Panc1 (cell line): ENCODE results near the gene EYS. TPM values are rescaled to one million over a fixed set of nuclear protein-coding genes. Genes with fewer than 3 reads are reported as not detected.

Source experiments
- ATAC-seq: fragments of 200-7000 bp; cut with Tn5 transposase; 2 replicates; pipeline ENCODE4 v1.9.1; 2020; ENCODE audit warnings: mild to moderate bottlenecking, moderate library complexity
- BruUV-seq: library from RNA; stranded (reverse); fragments of 400-500 nt; replicated peaks from 2 replicates; lab custom pipeline; 2021; lab: Mats Ljungman, UMichigan
- CTCF ChIA-PET: fragments of 300-600 bp; sonication (Branson Sonifier 250); formaldehyde crosslinking; loops from one replicate; lab custom pipeline; 2022; ENCODE audit warnings: antibody characterized with exemption; lab: Charles Lee
- POLR2A ChIA-PET: fragments of 300-600 bp; sonication (Branson Sonifier 250); formaldehyde crosslinking; loops from one replicate; lab custom pipeline; 2022; ENCODE audit warnings: antibody characterized with exemption; lab: Charles Lee
- DNase-seq: peaks from one replicate; pipeline ENCODE4 v3.0.0-alpha.2; 2010; ENCODE audit warnings: low read depth, low spot score
- H3K27ac ChIP-seq: 2 replicates; pipeline ENCODE4 v1.5.1; 2011; ENCODE audit warnings: mild to moderate bottlenecking, low read length, inconsistent platforms
- H3K27me3 ChIP-seq: fragments of 200-500 bp; sonication (Bioruptor generic); 2 replicates; pipeline ENCODE4 v1.6.0; 2014; ENCODE audit warnings: low read length, inconsistent platforms; ENCODE audit not compliant: control insufficient read depth, insufficient read depth
- H3K36me3 ChIP-seq: fragments of 200-500 bp; sonication (Bioruptor generic); 2 replicates; pipeline ENCODE4 v1.5.1; 2014; ENCODE audit warnings: inconsistent platforms, mild to moderate bottlenecking, low read length, moderate library complexity; ENCODE audit not compliant: control insufficient read depth, insufficient read depth
- H3K4me1 ChIP-seq: 2 replicates; pipeline ENCODE4 v1.5.1; 2011; ENCODE audit warnings: inconsistent platforms, mild to moderate bottlenecking, low read length, moderate library complexity; ENCODE audit not compliant: control insufficient read depth, insufficient read depth
- H3K4me3 ChIP-seq, 2 experiments: 2 replicates each; pipeline ENCODE4 v1.5.1; 2011 to 2012; ENCODE audit warnings: low read depth in 2 of 2, low read length in 2 of 2, mild to moderate bottlenecking in 2 of 2, inconsistent platforms in 1 of 2, moderate library complexity in 1 of 2
- H3K9me3 ChIP-seq: fragments of 200-500 bp; sonication (Bioruptor generic); 2 replicates; pipeline ENCODE4 v1.5.1; 2014; ENCODE audit warnings: low read depth, mild to moderate bottlenecking, inconsistent platforms, low read length, moderate library complexity; ENCODE audit not compliant: control insufficient read depth, insufficient read depth
- POLR2AphosphoS5 ChIP-seq: IDR thresholded peaks from 2 replicates; pipeline ENCODE4 v1.6.1; 2012; ENCODE audit warnings: mild to moderate bottlenecking, low read depth, low read length, moderate library complexity
- REST ChIP-seq, 2 experiments: IDR thresholded peaks; 2 replicates each; pipeline ENCODE4 v1.6.1; 2011 to 2012; ENCODE audit warnings: low read depth in 2 of 2, control low read depth in 1 of 2, low read length in 1 of 2, mild to moderate bottlenecking in 1 of 2, moderate library complexity in 1 of 2; ENCODE audit not compliant: insufficient read depth in 1 of 2
- SIN3A ChIP-seq: IDR thresholded peaks from 2 replicates; pipeline ENCODE4 v1.6.1; 2012; ENCODE audit warnings: low read depth, mild to moderate bottlenecking, low read length, moderate library complexity, borderline replicate concordance; ENCODE audit not compliant: insufficient read depth
- TCF7L2 ChIP-seq: IDR thresholded peaks from 2 replicates; pipeline ENCODE4 v1.6.1; 2011; ENCODE audit warnings: mild to moderate bottlenecking, low read depth, low read length, inconsistent platforms
- in situ Hi-C: cut with HindIII; loops from 2 replicates; pipeline ENCODE4 v1.10.0; 2016; ENCODE audit warnings: low sequenced_read_pairs, low pct_unique_long_range_greater_than_20kb
- intact Hi-C: fragments of 100-400 bp; cut with micrococcal nuclease; formaldehyde crosslinking; loops from one replicate; pipeline ENCODE4 v1.10.0; 2022; ENCODE audit not compliant: unreplicated experiment
- total RNA-seq: library from RNA; stranded (reverse); gene quantifications from one replicate; pipeline ENCODE4 v1.2.1, GENCODE V29; 2021; ENCODE audit not compliant: unreplicated experiment
- TF ChIP-seq, protein P1 (sequence below): fragments of 450-650 bp; IDR thresholded peaks from 2 replicates; pipeline ENCODE4 v1.5.1; 2017; ENCODE audit warnings: mild to moderate bottlenecking

EYS gene
- total RNA-seq, 1 experiment from 2014 or later, result not detected

GRCh38 chr6:64489763-64490162 is 1217.3 kb downstream of the EYS start:
- ATAC-seq (no peak), DNase-seq (no peak)
- no peak overlapping the region for H3K27ac ChIP-seq
- H3K4me3 ChIP-seq, result no peak overlapping the region
- H3K9me3 ChIP-seq, result no peaks in the 10 kb centered on the region
- BruUV-seq, result no TSS peak
- H3K4me1 ChIP-seq, result no peaks in the 10 kb centered on the region
- TF ChIP-seq REST (IDR thresholded peaks at IDR 0.05; ENCODE audit: insufficient read depth in 1 of 2, low read depth in 2 of 2, low read length in 1 of 2) (no peak), SIN3A (no peak), TCF7L2 (no peak), POLR2AphosphoS5 (no peak)
- TF ChIP-seq, protein P1, sequence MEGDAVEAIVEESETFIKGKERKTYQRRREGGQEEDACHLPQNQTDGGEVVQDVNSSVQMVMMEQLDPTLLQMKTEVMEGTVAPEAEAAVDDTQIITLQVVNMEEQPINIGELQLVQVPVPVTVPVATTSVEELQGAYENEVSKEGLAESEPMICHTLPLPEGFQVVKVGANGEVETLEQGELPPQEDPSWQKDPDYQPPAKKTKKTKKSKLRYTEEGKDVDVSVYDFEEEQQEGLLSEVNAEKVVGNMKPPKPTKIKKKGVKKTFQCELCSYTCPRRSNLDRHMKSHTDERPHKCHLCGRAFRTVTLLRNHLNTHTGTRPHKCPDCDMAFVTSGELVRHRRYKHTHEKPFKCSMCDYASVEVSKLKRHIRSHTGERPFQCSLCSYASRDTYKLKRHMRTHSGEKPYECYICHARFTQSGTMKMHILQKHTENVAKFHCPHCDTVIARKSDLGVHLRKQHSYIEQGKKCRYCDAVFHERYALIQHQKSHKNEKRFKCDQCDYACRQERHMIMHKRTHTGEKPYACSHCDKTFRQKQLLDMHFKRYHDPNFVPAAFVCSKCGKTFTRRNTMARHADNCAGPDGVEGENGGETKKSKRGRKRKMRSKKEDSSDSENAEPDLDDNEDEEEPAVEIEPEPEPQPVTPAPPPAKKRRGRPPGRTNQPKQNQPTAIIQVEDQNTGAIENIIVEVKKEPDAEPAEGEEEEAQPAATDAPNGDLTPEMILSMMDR, result no peak
- in situ Hi-C loops (no loop called here), intact Hi-C loops (no loop called here)
- ChIA-PET CTCF (no interaction called here), POLR2A (no interaction called here)
- H3K36me3 ChIP-seq, result no peaks in the 10 kb centered on the region
- H3K27me3 ChIP-seq, result no peaks in the 10 kb centered on the region

DNA sequence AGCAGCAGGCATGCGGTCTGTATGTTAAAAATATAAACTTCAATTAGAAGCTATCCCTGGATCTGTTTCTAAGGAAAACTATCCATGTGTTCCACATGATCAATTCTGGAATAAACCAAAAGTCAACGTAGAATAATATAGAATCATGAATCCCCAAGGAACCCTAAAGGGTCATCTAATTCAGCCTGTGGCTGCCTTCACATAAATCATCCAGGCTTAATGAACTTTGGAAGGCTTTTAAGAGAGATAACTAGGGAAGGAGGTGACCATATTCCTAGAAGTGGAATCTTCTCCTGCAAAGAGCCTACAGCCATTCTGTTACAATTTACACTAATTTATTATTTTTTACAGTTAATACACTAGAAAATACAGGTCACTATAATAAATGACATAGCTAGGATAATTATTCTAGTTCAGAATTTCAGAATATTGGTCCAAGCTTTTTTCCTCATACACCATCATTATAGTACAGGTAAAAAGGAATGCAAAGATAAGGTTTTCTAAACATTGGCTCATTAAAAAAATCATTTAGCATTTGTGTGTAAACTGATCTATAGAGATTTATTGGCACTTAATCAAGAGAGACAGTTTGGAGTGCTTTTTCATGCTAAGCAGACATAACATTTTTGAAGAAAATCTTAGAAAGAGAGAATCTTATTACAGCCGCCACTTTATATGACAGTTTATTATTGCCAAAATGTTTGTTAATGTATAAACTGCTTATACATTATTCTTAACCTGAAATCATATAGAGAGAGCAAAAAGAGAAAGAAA is 1220.3 kb downstream of the EYS start:
- POLR2A ChIA-PET, result no interaction called here
- intact Hi-C loops (no loop called here), in situ Hi-C loops (no loop called here)
- Histone ChIP-seq H3K27me3 (no peaks in the 10 kb centered on the region), H3K36me3 (no peaks in the 10 kb centered on the region), H3K27ac (no peak overlapping the region), H3K4me3 (no peak overlapping the region), H3K9me3 (no peaks in the 10 kb centered on the region), H3K4me1 (no peaks in the 10 kb centered on the region)
- no TSS peak for BruUV-seq
- CTCF ChIA-PET, result no interaction called here
- TF ChIP-seq REST (IDR thresholded peaks at IDR 0.05; ENCODE audit: insufficient read depth in 1 of 2, low read depth in 2 of 2, low read length in 1 of 2) (no peak), TCF7L2 (no peak), POLR2AphosphoS5 (no peak), SIN3A (no peak)
- TF ChIP-seq, protein P1, result no peak
- no peak for ATAC-seq
- no peak for DNase-seq
